Endodermal cell (in vitro differentiated cells): ENCODE measurements around the gene HLCS. TPM values are rescaled to one million over a fixed set of nuclear protein-coding genes. Genes with fewer than 3 reads are reported as not detected.

Experiments
- DNase-seq: peaks from one replicate; pipeline ENCODE4 v3.0.0-alpha.2; 2017
- H3K27ac ChIP-seq: 2 replicates; pipeline ENCODE4 v1.5.1; 2013; ENCODE audit warnings: mild to moderate bottlenecking, low read depth, low read length, moderate library complexity
- H3K27me3 ChIP-seq: 2 replicates; pipeline ENCODE4 v1.6.1; 2013; ENCODE audit warnings: mild to moderate bottlenecking, low read length, moderate library complexity; ENCODE audit not compliant: insufficient read depth, control insufficient read depth, poor library complexity, severe bottlenecking
- H3K36me3 ChIP-seq: 2 replicates; pipeline ENCODE4 v1.7.0; 2013; ENCODE audit warnings: mild to moderate bottlenecking, low read length, moderate library complexity; ENCODE audit not compliant: control insufficient read depth, insufficient read depth
- H3K4me1 ChIP-seq: one replicate; pipeline ENCODE4 v1.7.0; 2013; ENCODE audit warnings: low read length; ENCODE audit not compliant: control insufficient read depth, insufficient read depth
- H3K4me3 ChIP-seq: 2 replicates; pipeline ENCODE4 v1.5.1; 2013; ENCODE audit warnings: mild to moderate bottlenecking, low read length, moderate library complexity
- H3K9ac ChIP-seq: 2 replicates; pipeline ENCODE4 v1.6.1; 2013; ENCODE audit warnings: mild to moderate bottlenecking, low read length, moderate library complexity; ENCODE audit not compliant: poor library complexity, severe bottlenecking; ENCODE audit errors: extremely low read depth
- H3K9me3 ChIP-seq: 2 replicates; pipeline ENCODE4 v1.6.1; 2013; ENCODE audit warnings: mild to moderate bottlenecking, low read length, moderate library complexity; ENCODE audit not compliant: control insufficient read depth
- H3K27ac Mint-ChIP-seq: 2 replicates; pipeline ENCODE4 v1.8.0; 2020; ENCODE audit warnings: mixed read lengths
- H3K27me3 Mint-ChIP-seq: 2 replicates; pipeline ENCODE4 v1.8.0; 2021; ENCODE audit warnings: mild to moderate bottlenecking, mixed read lengths; ENCODE audit not compliant: insufficient read depth
- H3K36me3 Mint-ChIP-seq: 2 replicates; pipeline ENCODE4 v1.8.0; 2020; ENCODE audit warnings: low read depth, mixed read lengths
- H3K4me1 Mint-ChIP-seq: 2 replicates; pipeline ENCODE4 v1.8.0; 2020; ENCODE audit warnings: mixed read lengths
- H3K4me3 Mint-ChIP-seq: 2 replicates; pipeline ENCODE4 v1.8.0; 2020; ENCODE audit warnings: mild to moderate bottlenecking, moderate library complexity, mixed read lengths
- H3K9me3 Mint-ChIP-seq: 2 replicates; pipeline ENCODE4 v1.8.0; 2020; ENCODE audit warnings: mild to moderate bottlenecking, mixed read lengths
- WGBS, 2 experiments: methylation state at CpG; one replicate each; pipeline versions ENCODE4 v1.1.5 to v1.1.7; 2013; ENCODE audit warnings: missing lambda C conversion rate in 2 of 2, mixed read lengths in 1 of 2; ENCODE audit not compliant: insufficient coverage in 1 of 2, insufficient read length in 1 of 2; 5-methylcytosine and 5-hydroxymethylcytosine counted together
- total RNA-seq, 2 donors: library from RNA; stranded (reverse); fragmentation: NEBNext Ultra II Directional in 1 of 2; extraction: Animal tissue kit (Norgen Biotek cat#: 25700) in 1 of 2; gene quantifications; 2 replicates in 1 of 2; 3 replicates in 1 of 2; pipeline ENCODE4 v1.2.1, GENCODE V29; 2021
- TF ChIP-seq, protein P1 (sequence below): fragments of 200-600 bp; sonication (generic); conservative IDR thresholded peaks from 2 replicates; pipeline ENCODE4 v1.5.0; 2021; ENCODE audit warnings: antibody characterized with exemption, mild to moderate bottlenecking

Gene HLCS
- total RNA-seq, 2 donors from 2014 or later: 25.0 to 30.1 TPM

DNA sequence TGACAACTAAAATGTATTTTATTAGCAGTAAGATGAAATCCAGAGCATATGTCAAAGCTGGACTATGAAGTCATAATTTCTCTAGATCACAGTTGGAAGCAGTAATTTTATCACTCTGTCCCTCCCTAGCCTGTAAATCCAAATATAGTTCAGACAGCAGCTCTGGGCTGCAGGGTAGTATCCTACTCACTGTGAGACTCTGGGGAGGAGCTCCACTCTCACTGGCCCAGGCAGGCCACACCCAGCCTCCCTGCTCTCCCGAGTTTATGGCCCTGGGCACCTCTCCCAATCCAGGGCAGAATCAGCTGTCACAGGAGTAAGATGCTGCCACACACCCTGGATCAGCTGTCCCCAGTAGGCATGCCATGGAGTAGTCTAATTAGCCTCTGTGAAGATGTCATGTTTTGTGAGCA lies 131.1 kb downstream of the HLCS start:
- Mint-ChIP-seq H3K4me3 (no peak overlapping the region), H3K36me3 (no peaks in the 10 kb centered on the region), H3K4me1 (no peaks in the 10 kb centered on the region), H3K27me3 (no peaks in the 10 kb centered on the region), H3K27ac (no peak overlapping the region), H3K9me3 (no peaks in the 10 kb centered on the region)
- Histone ChIP-seq H3K36me3 (no peaks in the 10 kb centered on the region), H3K4me1 (no peaks in the 10 kb centered on the region), H3K9ac (no peak overlapping the region), H3K27me3 (no peaks in the 10 kb centered on the region), H3K9me3 (no peaks in the 10 kb centered on the region), H3K27ac (no peak overlapping the region), H3K4me3 (no peak overlapping the region)
- peak; percentile 51 for DNase-seq
- WGBS, 2 experiments: 20 to 43% methylated on average over 1 of the region's 1 CpG
- TF ChIP-seq, protein P1, sequence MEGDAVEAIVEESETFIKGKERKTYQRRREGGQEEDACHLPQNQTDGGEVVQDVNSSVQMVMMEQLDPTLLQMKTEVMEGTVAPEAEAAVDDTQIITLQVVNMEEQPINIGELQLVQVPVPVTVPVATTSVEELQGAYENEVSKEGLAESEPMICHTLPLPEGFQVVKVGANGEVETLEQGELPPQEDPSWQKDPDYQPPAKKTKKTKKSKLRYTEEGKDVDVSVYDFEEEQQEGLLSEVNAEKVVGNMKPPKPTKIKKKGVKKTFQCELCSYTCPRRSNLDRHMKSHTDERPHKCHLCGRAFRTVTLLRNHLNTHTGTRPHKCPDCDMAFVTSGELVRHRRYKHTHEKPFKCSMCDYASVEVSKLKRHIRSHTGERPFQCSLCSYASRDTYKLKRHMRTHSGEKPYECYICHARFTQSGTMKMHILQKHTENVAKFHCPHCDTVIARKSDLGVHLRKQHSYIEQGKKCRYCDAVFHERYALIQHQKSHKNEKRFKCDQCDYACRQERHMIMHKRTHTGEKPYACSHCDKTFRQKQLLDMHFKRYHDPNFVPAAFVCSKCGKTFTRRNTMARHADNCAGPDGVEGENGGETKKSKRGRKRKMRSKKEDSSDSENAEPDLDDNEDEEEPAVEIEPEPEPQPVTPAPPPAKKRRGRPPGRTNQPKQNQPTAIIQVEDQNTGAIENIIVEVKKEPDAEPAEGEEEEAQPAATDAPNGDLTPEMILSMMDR: no peak

DNA sequence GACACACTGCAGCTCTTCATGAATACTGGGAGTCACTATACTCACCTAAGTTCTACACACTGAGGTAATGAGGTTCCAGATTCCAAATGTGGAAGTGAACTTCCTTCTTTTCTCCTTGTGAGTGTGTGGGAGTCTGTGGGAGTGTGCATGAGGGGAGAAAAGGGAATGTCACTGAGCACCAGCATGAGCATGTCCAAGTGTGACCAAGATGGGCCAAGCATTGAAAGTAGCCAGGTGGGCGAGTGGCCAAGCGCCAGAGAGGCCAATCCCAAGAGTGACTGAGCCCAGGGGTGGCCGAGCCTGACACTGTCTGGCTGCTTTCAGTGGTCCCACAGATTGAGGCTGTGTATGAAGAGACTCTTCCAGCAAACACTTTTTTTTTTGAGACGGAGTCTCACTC lies 132.3 kb downstream of the HLCS start:
- no peak overlapping the region for H3K4me3 ChIP-seq
- Mint-ChIP-seq H3K9me3 (no peaks in the 10 kb centered on the region), H3K4me3 (no peak overlapping the region), H3K27me3 (no peaks in the 10 kb centered on the region), H3K27ac (no peak overlapping the region), H3K36me3 (no peaks in the 10 kb centered on the region), H3K4me1 (no peaks in the 10 kb centered on the region)
- no peaks in the 10 kb centered on the region for H3K4me1 ChIP-seq
- TF ChIP-seq, protein P1: no peak
- H3K27me3 ChIP-seq: no peaks in the 10 kb centered on the region
- H3K9me3 ChIP-seq: no peaks in the 10 kb centered on the region
- no peak overlapping the region for H3K9ac ChIP-seq
- no peak for DNase-seq
- 88 to 95% methylated on average over 4 of the region's 4 CpGs for WGBS, 2 experiments
- H3K36me3 ChIP-seq: no peaks in the 10 kb centered on the region
- no peak overlapping the region for H3K27ac ChIP-seq

DNA sequence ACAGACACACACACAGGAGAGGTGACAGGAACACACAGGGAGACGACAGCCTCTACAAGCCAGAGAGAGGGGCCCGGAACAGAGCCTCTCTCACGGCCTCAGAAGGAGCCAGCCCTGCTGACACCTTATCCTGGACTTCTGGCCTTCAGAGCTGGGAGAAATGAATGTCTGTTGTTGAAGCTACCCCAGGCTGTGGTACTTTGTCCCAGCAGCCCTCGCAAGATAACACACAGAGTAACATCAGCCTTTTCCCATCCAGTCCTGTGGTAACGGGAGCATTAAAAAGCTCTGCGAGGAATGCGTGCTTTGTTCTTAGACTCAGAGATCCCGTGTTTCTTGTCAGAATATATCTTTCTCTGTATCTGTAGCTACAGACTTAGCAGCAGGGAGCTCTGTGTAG lies 136.4 kb downstream of the HLCS start:
- no peaks in the 10 kb centered on the region for H3K36me3 Mint-ChIP-seq
- TF ChIP-seq, protein P1: no peak
- no peak overlapping the region for H3K27ac ChIP-seq

More for the DNA sequence above, 136.4 kb downstream of the HLCS start:
- H3K27me3 Mint-ChIP-seq: no peaks in the 10 kb centered on the region
- Histone ChIP-seq H3K9me3 (no peaks in the 10 kb centered on the region), H3K4me3 (no peak overlapping the region), H3K27me3 (no peaks in the 10 kb centered on the region), H3K9ac (no peak overlapping the region), H3K4me1 (no peaks in the 10 kb centered on the region), H3K36me3 (no peaks in the 10 kb centered on the region)
- H3K9me3 Mint-ChIP-seq: no peaks in the 10 kb centered on the region
- H3K4me1 Mint-ChIP-seq: no peaks in the 10 kb centered on the region
- DNase-seq: no peak
- H3K27ac Mint-ChIP-seq: no peak overlapping the region
- H3K4me3 Mint-ChIP-seq: no peak overlapping the region
- WGBS, 2 experiments: 82 to 89% methylated on average over 6 to 8 of the region's 8 CpGs
